HepG2 (cell line): ENCODE results near the gene PNLIPRP1. TPM values are rescaled to one million over a fixed set of nuclear protein-coding genes. Genes with fewer than 3 reads are reported as not detected.

ENCODE experiments used
- ATM ChIP-seq: fragments of 450-650 bp; IDR thresholded peaks from 2 replicates; pipeline ENCODE4 v1.7.1; 2017; ENCODE audit warnings: mild to moderate bottlenecking, borderline replicate concordance
- FOSL2 ChIP-seq: sonication (generic); formaldehyde crosslinking; IDR thresholded peaks from 2 replicates; pipeline ENCODE4 v1.4.0; 2020; ENCODE audit warnings: missing genetic modification reagents
- KLF9 ChIP-seq: IDR thresholded peaks from 2 replicates; pipeline ENCODE4 v1.6.1; 2016; ENCODE audit warnings: low read depth
- RFXANK ChIP-seq: IDR thresholded peaks from 2 replicates; pipeline ENCODE4 v1.6.1; 2016
- TEAD2 ChIP-seq: sonication (generic); formaldehyde crosslinking; IDR thresholded peaks from 2 replicates; pipeline ENCODE4 v1.9.0; 2021; ENCODE audit warnings: missing genetic modification reagents
- YEATS2 ChIP-seq: sonication (generic); formaldehyde crosslinking; IDR thresholded peaks from 2 replicates; pipeline ENCODE4 v1.4.0; 2020; ENCODE audit warnings: missing genetic modification reagents, borderline replicate concordance
- ZNF879 ChIP-seq: sonication (generic); formaldehyde crosslinking; IDR thresholded peaks from 2 replicates; pipeline ENCODE4 v1.8.1; 2023; ENCODE audit warnings: missing genetic modification reagents
- polyA plus RNA-seq, 8 experiments: library from polyadenylated mRNA; depleted of rRNA in 3 of 8; stranded (reverse) in 7 of 8; unstranded in 1 of 8; fragments of >200 nt; fragmentation: Illumina TruSeq in 4 of 8; extraction: Trizol in 4 of 8; gene quantifications; 2 replicates each; pipeline versions ENCODE4 v1.2.1 to v1.2.3, GENCODE V29; 2011 to 2016; ENCODE audit warnings: low read depth in 4 of 8, missing spikeins in 1 of 8, mixed read lengths in 1 of 8; ENCODE audit not compliant: insufficient read depth in 1 of 8
- total RNA-seq, 5 experiments: library from RNA; depleted of rRNA; stranded (reverse); fragments of >200 nt; fragmentation: Illumina TruSeq; extraction: Trizol; gene quantifications; 2 replicates each; pipeline ENCODE4 v1.2.3, GENCODE V29; 2016; ENCODE audit warnings: low read depth in 1 of 5
- TF ChIP-seq, protein P1 (sequence below): sonication (generic); formaldehyde crosslinking; IDR thresholded peaks from 2 replicates; pipeline ENCODE4 v1.4.0; 2020; ENCODE audit warnings: missing genetic modification reagents
- TF ChIP-seq, protein P2 (sequence below): sonication (generic); formaldehyde crosslinking; IDR thresholded peaks from 2 replicates; pipeline ENCODE4 v1.9.0; 2021; ENCODE audit warnings: missing genetic modification reagents, borderline replicate concordance
- TF ChIP-seq, protein P3 (sequence below): sonication (generic); formaldehyde crosslinking; IDR thresholded peaks from 2 replicates; pipeline ENCODE4 v1.5.0; 2020; ENCODE audit warnings: missing genetic modification reagents
- TF ChIP-seq, protein P4 (sequence below), 2 experiments: IDR thresholded peaks; 2 replicates each; pipeline ENCODE4 v1.6.1; 2011 to 2012; ENCODE audit warnings: low read length in 2 of 2, borderline replicate concordance in 1 of 2, low read depth in 1 of 2, mild to moderate bottlenecking in 1 of 2, moderate library complexity in 1 of 2
- TF ChIP-seq, protein P5 (sequence below): sonication (generic); formaldehyde crosslinking; IDR thresholded peaks from 2 replicates; pipeline ENCODE4 v1.5.0; 2020; ENCODE audit warnings: missing genetic modification reagents
- TF ChIP-seq, protein P6 (sequence below): sonication (generic); formaldehyde crosslinking; IDR thresholded peaks from 2 replicates; pipeline ENCODE4 v1.4.0; 2020; ENCODE audit warnings: mild to moderate bottlenecking, missing genetic modification reagents

The PNLIPRP1 gene
- total and polyA plus RNA-seq, 2 of the 13 experiments (the other 11 are each of a cell fraction or from before 2014, with no cell fraction given): not detected

DNA sequence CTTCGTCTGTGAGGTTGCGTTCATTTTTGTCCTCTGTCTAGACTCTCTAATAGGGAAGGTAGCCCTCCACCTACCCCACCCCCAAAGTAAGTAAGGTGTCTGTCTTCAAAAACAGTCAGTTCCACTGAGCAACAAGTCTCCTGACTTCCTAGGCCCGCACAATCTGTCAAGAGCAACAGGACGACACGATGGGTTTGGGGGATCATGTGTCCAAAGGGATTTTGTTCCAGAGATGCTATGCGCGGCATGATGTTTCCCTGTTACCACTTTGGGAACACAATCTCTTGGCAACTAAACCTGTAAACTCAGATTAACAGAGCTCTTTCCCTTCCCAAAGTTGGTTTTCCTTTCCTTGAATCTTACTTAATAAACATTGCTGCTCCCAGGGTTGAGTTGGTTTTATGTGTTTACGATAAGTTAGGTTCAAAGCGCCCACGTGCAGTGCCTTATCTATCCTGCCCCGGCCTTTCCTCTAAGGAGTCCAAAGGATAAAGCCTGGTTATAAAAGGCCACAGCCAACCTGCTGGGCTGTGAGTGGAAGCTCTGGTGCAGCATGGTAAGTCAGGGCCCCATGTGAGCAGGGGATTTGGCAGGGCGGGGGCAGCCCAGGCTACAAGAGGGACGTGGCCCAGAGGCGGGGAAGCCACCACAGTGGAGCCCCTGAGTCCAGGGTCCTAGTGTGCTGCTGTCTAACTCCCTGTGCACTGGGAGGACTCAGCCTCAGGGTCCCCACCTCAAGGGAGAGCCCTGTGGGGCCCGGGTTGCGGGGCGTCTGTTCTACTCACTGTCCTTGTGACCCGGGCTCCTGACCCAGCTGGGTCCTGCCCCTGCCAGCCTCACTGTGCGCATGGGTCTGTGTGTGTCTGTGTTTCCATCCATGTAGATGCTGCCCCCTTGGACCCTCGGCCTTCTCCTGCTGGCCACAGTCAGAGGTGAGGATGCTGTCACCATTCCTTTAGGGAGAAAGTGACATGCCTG is 30.0 kb downstream of the PNLIPRP1 start, which contains the start of gene PNLIPRP2 (continued):
- TF ChIP-seq, protein P1, sequence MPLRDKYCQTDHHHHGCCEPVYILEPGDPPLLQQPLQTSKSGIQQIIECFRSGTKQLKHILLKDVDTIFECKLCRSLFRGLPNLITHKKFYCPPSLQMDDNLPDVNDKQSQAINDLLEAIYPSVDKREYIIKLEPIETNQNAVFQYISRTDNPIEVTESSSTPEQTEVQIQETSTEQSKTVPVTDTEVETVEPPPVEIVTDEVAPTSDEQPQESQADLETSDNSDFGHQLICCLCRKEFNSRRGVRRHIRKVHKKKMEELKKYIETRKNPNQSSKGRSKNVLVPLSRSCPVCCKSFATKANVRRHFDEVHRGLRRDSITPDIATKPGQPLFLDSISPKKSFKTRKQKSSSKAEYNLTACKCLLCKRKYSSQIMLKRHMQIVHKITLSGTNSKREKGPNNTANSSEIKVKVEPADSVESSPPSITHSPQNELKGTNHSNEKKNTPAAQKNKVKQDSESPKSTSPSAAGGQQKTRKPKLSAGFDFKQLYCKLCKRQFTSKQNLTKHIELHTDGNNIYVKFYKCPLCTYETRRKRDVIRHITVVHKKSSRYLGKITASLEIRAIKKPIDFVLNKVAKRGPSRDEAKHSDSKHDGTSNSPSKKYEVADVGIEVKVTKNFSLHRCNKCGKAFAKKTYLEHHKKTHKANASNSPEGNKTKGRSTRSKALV (CRISPR knock-in tag): no peak
- TF ChIP-seq, protein P2, sequence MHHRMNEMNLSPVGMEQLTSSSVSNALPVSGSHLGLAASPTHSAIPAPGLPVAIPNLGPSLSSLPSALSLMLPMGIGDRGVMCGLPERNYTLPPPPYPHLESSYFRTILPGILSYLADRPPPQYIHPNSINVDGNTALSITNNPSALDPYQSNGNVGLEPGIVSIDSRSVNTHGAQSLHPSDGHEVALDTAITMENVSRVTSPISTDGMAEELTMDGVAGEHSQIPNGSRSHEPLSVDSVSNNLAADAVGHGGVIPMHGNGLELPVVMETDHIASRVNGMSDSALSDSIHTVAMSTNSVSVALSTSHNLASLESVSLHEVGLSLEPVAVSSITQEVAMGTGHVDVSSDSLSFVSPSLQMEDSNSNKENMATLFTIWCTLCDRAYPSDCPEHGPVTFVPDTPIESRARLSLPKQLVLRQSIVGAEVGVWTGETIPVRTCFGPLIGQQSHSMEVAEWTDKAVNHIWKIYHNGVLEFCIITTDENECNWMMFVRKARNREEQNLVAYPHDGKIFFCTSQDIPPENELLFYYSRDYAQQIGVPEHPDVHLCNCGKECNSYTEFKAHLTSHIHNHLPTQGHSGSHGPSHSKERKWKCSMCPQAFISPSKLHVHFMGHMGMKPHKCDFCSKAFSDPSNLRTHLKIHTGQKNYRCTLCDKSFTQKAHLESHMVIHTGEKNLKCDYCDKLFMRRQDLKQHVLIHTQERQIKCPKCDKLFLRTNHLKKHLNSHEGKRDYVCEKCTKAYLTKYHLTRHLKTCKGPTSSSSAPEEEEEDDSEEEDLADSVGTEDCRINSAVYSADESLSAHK (CRISPR knock-in tag): no peak
- no peak for TF ChIP-seq TEAD2 (CRISPR knock-in tag)
- TF ChIP-seq FOSL2 (CRISPR knock-in tag): no peak
- TF ChIP-seq, protein P3, sequence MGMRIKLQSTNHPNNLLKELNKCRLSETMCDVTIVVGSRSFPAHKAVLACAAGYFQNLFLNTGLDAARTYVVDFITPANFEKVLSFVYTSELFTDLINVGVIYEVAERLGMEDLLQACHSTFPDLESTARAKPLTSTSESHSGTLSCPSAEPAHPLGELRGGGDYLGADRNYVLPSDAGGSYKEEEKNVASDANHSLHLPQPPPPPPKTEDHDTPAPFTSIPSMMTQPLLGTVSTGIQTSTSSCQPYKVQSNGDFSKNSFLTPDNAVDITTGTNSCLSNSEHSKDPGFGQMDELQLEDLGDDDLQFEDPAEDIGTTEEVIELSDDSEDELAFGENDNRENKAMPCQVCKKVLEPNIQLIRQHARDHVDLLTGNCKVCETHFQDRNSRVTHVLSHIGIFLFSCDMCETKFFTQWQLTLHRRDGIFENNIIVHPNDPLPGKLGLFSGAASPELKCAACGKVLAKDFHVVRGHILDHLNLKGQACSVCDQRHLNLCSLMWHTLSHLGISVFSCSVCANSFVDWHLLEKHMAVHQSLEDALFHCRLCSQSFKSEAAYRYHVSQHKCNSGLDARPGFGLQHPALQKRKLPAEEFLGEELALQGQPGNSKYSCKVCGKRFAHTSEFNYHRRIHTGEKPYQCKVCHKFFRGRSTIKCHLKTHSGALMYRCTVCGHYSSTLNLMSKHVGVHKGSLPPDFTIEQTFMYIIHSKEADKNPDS (CRISPR knock-in tag): 0 out of 2 replicates have a peak, but pooled peaks have one; percentile 42
- TF ChIP-seq KLF9 (CRISPR knock-in tag): no peak
- TF ChIP-seq, protein P4, sequence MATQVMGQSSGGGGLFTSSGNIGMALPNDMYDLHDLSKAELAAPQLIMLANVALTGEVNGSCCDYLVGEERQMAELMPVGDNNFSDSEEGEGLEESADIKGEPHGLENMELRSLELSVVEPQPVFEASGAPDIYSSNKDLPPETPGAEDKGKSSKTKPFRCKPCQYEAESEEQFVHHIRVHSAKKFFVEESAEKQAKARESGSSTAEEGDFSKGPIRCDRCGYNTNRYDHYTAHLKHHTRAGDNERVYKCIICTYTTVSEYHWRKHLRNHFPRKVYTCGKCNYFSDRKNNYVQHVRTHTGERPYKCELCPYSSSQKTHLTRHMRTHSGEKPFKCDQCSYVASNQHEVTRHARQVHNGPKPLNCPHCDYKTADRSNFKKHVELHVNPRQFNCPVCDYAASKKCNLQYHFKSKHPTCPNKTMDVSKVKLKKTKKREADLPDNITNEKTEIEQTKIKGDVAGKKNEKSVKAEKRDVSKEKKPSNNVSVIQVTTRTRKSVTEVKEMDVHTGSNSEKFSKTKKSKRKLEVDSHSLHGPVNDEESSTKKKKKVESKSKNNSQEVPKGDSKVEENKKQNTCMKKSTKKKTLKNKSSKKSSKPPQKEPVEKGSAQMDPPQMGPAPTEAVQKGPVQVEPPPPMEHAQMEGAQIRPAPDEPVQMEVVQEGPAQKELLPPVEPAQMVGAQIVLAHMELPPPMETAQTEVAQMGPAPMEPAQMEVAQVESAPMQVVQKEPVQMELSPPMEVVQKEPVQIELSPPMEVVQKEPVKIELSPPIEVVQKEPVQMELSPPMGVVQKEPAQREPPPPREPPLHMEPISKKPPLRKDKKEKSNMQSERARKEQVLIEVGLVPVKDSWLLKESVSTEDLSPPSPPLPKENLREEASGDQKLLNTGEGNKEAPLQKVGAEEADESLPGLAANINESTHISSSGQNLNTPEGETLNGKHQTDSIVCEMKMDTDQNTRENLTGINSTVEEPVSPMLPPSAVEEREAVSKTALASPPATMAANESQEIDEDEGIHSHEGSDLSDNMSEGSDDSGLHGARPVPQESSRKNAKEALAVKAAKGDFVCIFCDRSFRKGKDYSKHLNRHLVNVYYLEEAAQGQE (IDR thresholded peaks at IDR 0.05; ENCODE audit: borderline replicate concordance in 1 of 2, low read depth in 1 of 2, low read length in 2 of 2): no peak
- no peak for TF ChIP-seq RFXANK (CRISPR knock-in tag)
- TF ChIP-seq YEATS2 (CRISPR knock-in tag): no peak
- no peak for TF ChIP-seq ATM
- TF ChIP-seq, protein P5, sequence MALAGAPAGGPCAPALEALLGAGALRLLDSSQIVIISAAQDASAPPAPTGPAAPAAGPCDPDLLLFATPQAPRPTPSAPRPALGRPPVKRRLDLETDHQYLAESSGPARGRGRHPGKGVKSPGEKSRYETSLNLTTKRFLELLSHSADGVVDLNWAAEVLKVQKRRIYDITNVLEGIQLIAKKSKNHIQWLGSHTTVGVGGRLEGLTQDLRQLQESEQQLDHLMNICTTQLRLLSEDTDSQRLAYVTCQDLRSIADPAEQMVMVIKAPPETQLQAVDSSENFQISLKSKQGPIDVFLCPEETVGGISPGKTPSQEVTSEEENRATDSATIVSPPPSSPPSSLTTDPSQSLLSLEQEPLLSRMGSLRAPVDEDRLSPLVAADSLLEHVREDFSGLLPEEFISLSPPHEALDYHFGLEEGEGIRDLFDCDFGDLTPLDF (CRISPR knock-in tag): no peak
- TF ChIP-seq, protein P6, sequence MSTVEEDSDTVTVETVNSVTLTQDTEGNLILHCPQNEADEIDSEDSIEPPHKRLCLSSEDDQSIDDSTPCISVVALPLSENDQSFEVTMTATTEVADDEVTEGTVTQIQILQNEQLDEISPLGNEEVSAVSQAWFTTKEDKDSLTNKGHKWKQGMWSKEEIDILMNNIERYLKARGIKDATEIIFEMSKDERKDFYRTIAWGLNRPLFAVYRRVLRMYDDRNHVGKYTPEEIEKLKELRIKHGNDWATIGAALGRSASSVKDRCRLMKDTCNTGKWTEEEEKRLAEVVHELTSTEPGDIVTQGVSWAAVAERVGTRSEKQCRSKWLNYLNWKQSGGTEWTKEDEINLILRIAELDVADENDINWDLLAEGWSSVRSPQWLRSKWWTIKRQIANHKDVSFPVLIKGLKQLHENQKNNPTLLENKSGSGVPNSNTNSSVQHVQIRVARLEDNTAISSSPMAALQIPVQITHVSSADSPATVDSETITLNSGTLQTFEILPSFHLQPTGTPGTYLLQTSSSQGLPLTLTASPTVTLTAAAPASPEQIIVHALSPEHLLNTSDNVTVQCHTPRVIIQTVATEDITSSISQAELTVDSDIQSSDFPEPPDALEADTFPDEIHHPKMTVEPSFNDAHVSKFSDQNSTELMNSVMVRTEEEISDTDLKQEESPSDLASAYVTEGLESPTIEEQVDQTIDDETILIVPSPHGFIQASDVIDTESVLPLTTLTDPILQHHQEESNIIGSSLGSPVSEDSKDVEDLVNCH: no peak
- TF ChIP-seq ZNF879: no peak
